H9 (cell line): ENCODE measurements around the gene RFTN2. TPM values are rescaled to one million over a fixed set of nuclear protein-coding genes. Genes with fewer than 3 reads are reported as not detected.

Experiments used
- DNase-seq: peaks from one replicate; pipeline ENCODE4 v3.0.0-alpha.2; 2017
- H2AFZ ChIP-seq: one replicate; pipeline ENCODE4 v1.6.1; 2013; ENCODE audit warnings: mild to moderate bottlenecking, low read length, control low read depth, moderate library complexity
- H2AK5ac ChIP-seq: 2 replicates; pipeline ENCODE4 v1.6.1; 2013; ENCODE audit warnings: low read length, control low read depth, mixed read lengths; ENCODE audit not compliant: insufficient read length
- H2BK120ac ChIP-seq: one replicate; pipeline ENCODE4 v1.6.1; 2013; ENCODE audit warnings: low read depth, mild to moderate bottlenecking, low read length, control low read depth, inconsistent platforms; ENCODE audit not compliant: poor library complexity, severe bottlenecking
- H2BK12ac ChIP-seq: 2 replicates; pipeline ENCODE4 v1.6.1; 2013; ENCODE audit warnings: low read length, control low read depth, mixed read lengths, low read depth; ENCODE audit not compliant: insufficient read length
- H2BK15ac ChIP-seq: 2 replicates; pipeline ENCODE4 v1.6.1; 2013; ENCODE audit warnings: low read depth, low read length, control low read depth
- H2BK20ac ChIP-seq: one replicate; pipeline ENCODE4 v1.6.1; 2013; ENCODE audit warnings: low read depth, mild to moderate bottlenecking, low read length, control low read depth, inconsistent platforms; ENCODE audit not compliant: poor library complexity, severe bottlenecking
- H2BK5ac ChIP-seq: 2 replicates; pipeline ENCODE4 v1.6.1; 2013; ENCODE audit warnings: low read length, control low read depth, mixed read lengths; ENCODE audit not compliant: insufficient read length
- H3K14ac ChIP-seq: 2 replicates; pipeline ENCODE4 v1.6.1; 2013; ENCODE audit warnings: low read length, control low read depth; ENCODE audit not compliant: insufficient read depth
- H3K18ac ChIP-seq: 2 replicates; pipeline ENCODE4 v1.6.1; 2013; ENCODE audit warnings: low read depth, mild to moderate bottlenecking, mixed read lengths, low read length, control low read depth; ENCODE audit not compliant: insufficient read length
- H3K23ac ChIP-seq: 2 replicates; pipeline ENCODE4 v1.6.1; 2013; ENCODE audit warnings: low read length, control low read depth, mixed read lengths, low read depth; ENCODE audit not compliant: insufficient read length
- H3K23me2 ChIP-seq: 2 replicates; pipeline ENCODE4 v1.6.1; 2013; ENCODE audit warnings: low read depth, mild to moderate bottlenecking, mixed read lengths, low read length, control low read depth; ENCODE audit not compliant: insufficient read length, poor library complexity, severe bottlenecking
- H3K27ac ChIP-seq: 2 replicates; pipeline ENCODE4 v1.5.1; 2013; ENCODE audit warnings: low read length, control low read depth, mixed read lengths, low read depth; ENCODE audit not compliant: insufficient read length
- H3K27me3 ChIP-seq: 2 replicates; pipeline ENCODE4 v1.6.1; 2013; ENCODE audit warnings: low read length, control low read depth, inconsistent platforms; ENCODE audit not compliant: insufficient read depth
- H3K4ac ChIP-seq: 2 replicates; pipeline ENCODE4 v1.6.1; 2013; ENCODE audit warnings: low read depth, mild to moderate bottlenecking, control low read depth, inconsistent platforms, low read length, moderate library complexity
- H3K4me1 ChIP-seq: 2 replicates; pipeline ENCODE4 v1.6.1; 2013; ENCODE audit warnings: low read length, control low read depth, inconsistent platforms; ENCODE audit not compliant: insufficient read depth
- H3K4me2 ChIP-seq: 2 replicates; pipeline ENCODE4 v1.6.1; 2013; ENCODE audit warnings: low read length, control low read depth, mixed read lengths; ENCODE audit not compliant: insufficient read length, insufficient read depth
- H3K56ac ChIP-seq: 2 replicates; pipeline ENCODE4 v1.6.1; 2013; ENCODE audit warnings: low read depth, mild to moderate bottlenecking, mixed read lengths, low read length, control low read depth; ENCODE audit not compliant: insufficient read length
- H3K79me1 ChIP-seq: 2 replicates; pipeline ENCODE4 v1.6.1; 2013; ENCODE audit warnings: low read depth, mild to moderate bottlenecking, moderate library complexity, low read length, control low read depth, inconsistent platforms; ENCODE audit not compliant: insufficient read depth, poor library complexity, severe bottlenecking
- H3K79me2 ChIP-seq: 2 replicates; pipeline ENCODE4 v1.6.1; 2013; ENCODE audit warnings: low read length, control low read depth, inconsistent platforms; ENCODE audit not compliant: insufficient read depth
- H3K9ac ChIP-seq: 2 replicates; pipeline ENCODE4 v1.6.1; 2013; ENCODE audit warnings: low read length, control low read depth, mixed read lengths; ENCODE audit not compliant: insufficient read length; ENCODE audit errors: extremely low read depth
- H3K9me3 ChIP-seq: one replicate; pipeline ENCODE4 v1.6.1; 2013; ENCODE audit warnings: low read depth, low read length, inconsistent platforms; ENCODE audit not compliant: control insufficient read depth
- H3T11ph ChIP-seq: one replicate; pipeline ENCODE4 v1.6.1; 2013; ENCODE audit warnings: mild to moderate bottlenecking, low read length, control low read depth, inconsistent platforms
- H4K20me1 ChIP-seq: one replicate; pipeline ENCODE4 v1.6.1; 2013; ENCODE audit not compliant: control insufficient read depth, insufficient read length, insufficient read depth
- H4K5ac ChIP-seq: 2 replicates; pipeline ENCODE4 v1.6.1; 2013; ENCODE audit warnings: low read depth, mild to moderate bottlenecking, mixed read lengths, low read length, control low read depth; ENCODE audit not compliant: insufficient read length
- H4K8ac ChIP-seq: replicated peaks from 2 replicates; pipeline ENCODE4 v1.6.1; 2013; ENCODE audit warnings: low read length, control low read depth, mixed read lengths, low read depth; ENCODE audit not compliant: insufficient read length
- H4K91ac ChIP-seq: 2 replicates; pipeline ENCODE4 v1.6.1; 2013; ENCODE audit warnings: low read depth, mild to moderate bottlenecking, moderate library complexity, mixed read lengths, low read length, control low read depth; ENCODE audit not compliant: insufficient read length
- H3K27ac Mint-ChIP-seq, 3 experiments: 2 replicates in 2 of 3; 3 replicates in 1 of 3; pipeline ENCODE4 v1.8.0; 2020 to 2021; ENCODE audit warnings: mixed read lengths in 3 of 3, mild to moderate bottlenecking in 1 of 3, moderate library complexity in 1 of 3
- H3K27me3 Mint-ChIP-seq: 2 replicates; pipeline ENCODE4 v1.8.0; 2021; ENCODE audit warnings: low read depth, mild to moderate bottlenecking, moderate library complexity, mixed read lengths
- H3K36me3 Mint-ChIP-seq, 3 experiments: 2 replicates in 2 of 3; 3 replicates in 1 of 3; pipeline ENCODE4 v1.8.0; 2020 to 2021; ENCODE audit warnings: low read depth in 3 of 3, mixed read lengths in 3 of 3; ENCODE audit not compliant: insufficient read depth in 1 of 3
- H3K4me1 Mint-ChIP-seq, 2 experiments: 2 replicates each; pipeline ENCODE4 v1.8.0; 2020; ENCODE audit warnings: mixed read lengths in 2 of 2
- H3K4me3 Mint-ChIP-seq, 2 experiments: 2 replicates in 1 of 2; 3 replicates in 1 of 2; pipeline ENCODE4 v1.8.0; 2020 to 2021; ENCODE audit warnings: mild to moderate bottlenecking in 2 of 2, mixed read lengths in 2 of 2, moderate library complexity in 1 of 2
- H3K9me3 Mint-ChIP-seq, 2 experiments: 2 replicates in 1 of 2; 3 replicates in 1 of 2; pipeline ENCODE4 v1.8.0; 2020; ENCODE audit warnings: mild to moderate bottlenecking in 2 of 2, mixed read lengths in 2 of 2, moderate library complexity in 1 of 2
- CTCF ChIP-seq: fragments of 200-600 bp; sonication (generic); conservative IDR thresholded peaks from 3 replicates; pipeline ENCODE4 v1.8.0; 2021; ENCODE audit warnings: antibody characterized with exemption, mild to moderate bottlenecking
- WGBS: extraction: QIAGEN DNeasy Blood & Tissue Kit; methylation state at CpG from one replicate; pipeline ENCODE4 v1.1.7; 2013; ENCODE audit warnings: missing lambda C conversion rate, low lambda C conversion rate, mixed read lengths; ENCODE audit not compliant: insufficient read length; ENCODE audit errors: extremely low coverage; 5-methylcytosine and 5-hydroxymethylcytosine counted together
- total RNA-seq: library from RNA; stranded (reverse); gene quantifications from 2 replicates; pipeline ENCODE4 v1.2.1, GENCODE V29; 2021

RFTN2 gene
- total RNA-seq, 1 experiment from 2014 or later: 0.28 TPM

DNA sequence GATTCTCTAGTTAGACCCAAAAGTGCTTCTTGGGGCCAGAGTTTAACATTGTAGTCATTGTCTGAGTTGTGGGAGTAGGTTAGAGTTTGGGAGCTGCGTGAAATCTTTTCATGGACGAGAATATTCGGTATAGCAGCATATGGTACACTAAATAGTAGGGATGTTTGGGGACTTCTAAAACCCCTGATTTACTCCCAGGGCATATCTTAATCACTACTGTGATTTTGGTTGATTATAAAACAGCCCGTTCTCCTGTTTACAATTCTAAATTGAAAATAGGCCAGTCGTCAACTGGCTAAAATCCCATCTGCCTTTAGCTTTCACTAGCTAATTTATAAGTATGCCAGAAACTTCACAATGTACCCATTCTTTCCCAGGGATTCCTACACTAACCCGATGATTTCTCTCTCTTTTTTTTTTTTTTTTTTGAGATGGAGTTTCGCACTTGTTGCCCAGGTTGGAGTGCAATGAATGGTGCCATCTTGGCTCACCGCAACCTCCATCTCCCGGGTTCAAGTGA, 115.2 kb downstream of the RFTN2 start:
- H2BK5ac ChIP-seq: no peak overlapping the region
- no peak overlapping the region for H3K27ac ChIP-seq
- DNase-seq: no peak
- no peak overlapping the region for H3K4ac ChIP-seq
- Mint-ChIP-seq H3K36me3 (peaks cover 6 to 36% (median 26%) of the 10 kb centered on the region in 3 experiments; a peak in 6 of 7 replicates), H3K4me1 (peaks cover 0 to 6% of the 10 kb centered on the region in 2 experiments; a peak in 1 of 4 replicates), H3K9me3 (peaks cover 4 to 10% of the 10 kb centered on the region in 2 experiments; a peak in 4 of 5 replicates), H3K27me3 (no peaks in the 10 kb centered on the region), H3K4me3 (no peak overlapping the region), H3K27ac (no peak overlapping the region)
- no peak overlapping the region for H3K4me2 ChIP-seq
- H3K9ac ChIP-seq: no peak overlapping the region
- no peak overlapping the region for H2BK120ac ChIP-seq
- no peak for TF ChIP-seq CTCF
- H2BK20ac ChIP-seq: no peak overlapping the region
- no peak overlapping the region for H4K91ac ChIP-seq
- H3K14ac ChIP-seq: no peak overlapping the region
- no peaks in the 10 kb centered on the region for H3K9me3 ChIP-seq
- H4K20me1 ChIP-seq: no peaks in the 10 kb centered on the region
- no peak overlapping the region for H2AFZ ChIP-seq
- no peaks in the 10 kb centered on the region for H3K23me2 ChIP-seq
- no peak overlapping the region for H4K5ac ChIP-seq
- H3K4me1 ChIP-seq: no peaks in the 10 kb centered on the region
- no peak overlapping the region for H3K56ac ChIP-seq
- no peak overlapping the region for H4K8ac ChIP-seq
- H3K23ac ChIP-seq: no peak overlapping the region
- no peaks in the 10 kb centered on the region for H3K79me1 ChIP-seq
- H2BK12ac ChIP-seq: no peak overlapping the region
- no peak overlapping the region for H3K18ac ChIP-seq
- H3T11ph ChIP-seq: no peak overlapping the region
- H3K79me2 ChIP-seq: no peaks in the 10 kb centered on the region
- WGBS: no CpG with 5 or more reads among the region's 9 CpGs
- H2AK5ac ChIP-seq: no peak overlapping the region
- no peak overlapping the region for H2BK15ac ChIP-seq
- H3K27me3 ChIP-seq: no peaks in the 10 kb centered on the region
